ENCODE measurements around the gene PAWR. TPM values are rescaled to one million over a fixed set of nuclear protein-coding genes. Genes with fewer than 3 reads are reported as not detected.
"Not testable (repeated sequence)": the region's sequence is repeated elsewhere in the genome, so short reads cannot be mapped to it uniquely, and the experiment has no call there.

PAWR gene
- polyA plus RNA-seq, 1 experiment: 10.5 TPM

- TF ChIP-seq CTCF (IDR thresholded peaks at IDR 0.05; ENCODE audit: insufficient read depth, low read depth, low read length): no peak
- CTCF ChIA-PET: interaction anchor here (1.1 to 1.2 kb wide), 2 partner anchors 8 to 123 kb away, joined by 3 to 4 read pairs; no protein-coding TSS in a partner anchor
- Histone ChIP-seq H3K4me3 (ENCODE audit: low read depth, low read length) (no peak overlapping the region), H3K36me3 (ENCODE audit: control insufficient read depth, insufficient read depth, low read length) (peaks cover 4% of the 10 kb centered on the region; the same call in 1 of the 2 replicates), H3K27me3 (ENCODE audit: control insufficient read depth, insufficient read depth, low read length) (no peaks in the 10 kb centered on the region)
- no peak for DNase-seq (ENCODE audit: low read depth)
- POLR2A ChIA-PET: interaction anchor here (0.6 kb wide), 1 partner anchor 710 kb away, joined by 6 read pairs; no protein-coding TSS in a partner anchor
These were observed 124.2 kb downstream of the PAWR start for GRCh38 chr12:79566452-79567174.

GRCh38 chr12:79564727-79565350 lies 125.9 kb downstream of the PAWR start:
- CTCF ChIA-PET: interaction anchor here (0.9 kb wide), 1 partner anchor 13 kb away, joined by 4 read pairs; no protein-coding TSS in a partner anchor
- POLR2A ChIA-PET; DNase-seq (ENCODE audit: low read depth); H3K27me3 ChIP-seq (ENCODE audit: control insufficient read depth, insufficient read depth, low read length); H3K4me3 ChIP-seq (ENCODE audit: low read depth, low read length); H3K36me3 ChIP-seq (ENCODE audit: control insufficient read depth, insufficient read depth, low read length): not testable (repeated sequence)

- TF ChIP-seq CTCF (IDR thresholded peaks at IDR 0.05; ENCODE audit: insufficient read depth, low read depth, low read length): no peak
- Histone ChIP-seq H3K27me3 (ENCODE audit: control insufficient read depth, insufficient read depth, low read length) (no peaks in the 10 kb centered on the region), H3K36me3 (ENCODE audit: control insufficient read depth, insufficient read depth, low read length) (peaks cover 4% of the 10 kb centered on the region; the same call in 1 of the 2 replicates), H3K4me3 (ENCODE audit: low read depth, low read length) (no peak overlapping the region)
- CTCF ChIA-PET: no interaction called here
- no peak for DNase-seq (ENCODE audit: low read depth)
- POLR2A ChIA-PET: no interaction called here
These were observed 127.6 kb downstream of the PAWR start for GRCh38 chr12:79563021-79563740.

- Histone ChIP-seq H3K36me3 (ENCODE audit: control insufficient read depth, insufficient read depth, low read length) (peaks cover 4% of the 10 kb centered on the region; the same call in 1 of the 2 replicates), H3K4me3 (ENCODE audit: low read depth, low read length) (no peak overlapping the region), H3K27me3 (ENCODE audit: control insufficient read depth, insufficient read depth, low read length) (no peaks in the 10 kb centered on the region)
- DNase-seq (ENCODE audit: low read depth): no peak
- ChIA-PET CTCF (interaction anchor here (0.9 to 1.1 kb wide), 2 partner anchors 14 to 176 kb away, joined by 3 to 4 read pairs; no protein-coding TSS in a partner anchor), POLR2A (no interaction called here)
- TF ChIP-seq CTCF (IDR thresholded peaks at IDR 0.05; ENCODE audit: insufficient read depth, low read depth, low read length): no peak
These were observed 129.2 kb downstream of the PAWR start for GRCh38 chr12:79561401-79562132.

- no peak for DNase-seq (ENCODE audit: low read depth)
- ChIA-PET CTCF (interaction anchor here (0.7 to 1.0 kb wide), 2 partner anchors 11 to 176 kb away, joined by 3 read pairs; no protein-coding TSS in a partner anchor), POLR2A (no interaction called here)
- TF ChIP-seq CTCF (IDR thresholded peaks at IDR 0.05; ENCODE audit: insufficient read depth, low read depth, low read length): no peak
- 0 out of 2 replicates have a peak, but pooled peaks cover 2% of the 10 kb centered on the region for H3K36me3 ChIP-seq (ENCODE audit: control insufficient read depth, insufficient read depth, low read length)
- H3K27me3 ChIP-seq (ENCODE audit: control insufficient read depth, insufficient read depth, low read length): no peaks in the 10 kb centered on the region
- H3K4me3 ChIP-seq (ENCODE audit: low read depth, low read length): no peak overlapping the region
These were observed 130.4 kb downstream of the PAWR start for GRCh38 chr12:79560225-79560889.

Data from BJ (cell line).